Mammary epithelial cell (primary cell): Measurements from ENCODE around the gene NANP.

Source experiments
- EZH2 ChIP-seq: IDR thresholded peaks from 2 replicates; pipeline ENCODE4 v1.6.1; 2012; ENCODE audit warnings: low read length, inconsistent platforms, borderline replicate concordance
- TF ChIP-seq, protein P1 (sequence below), 2 donors: IDR thresholded peaks in 1 of 2; conservative IDR thresholded peaks in 1 of 2; 2 replicates each; pipeline ENCODE4 v1.5.1; 2011 to 2012; ENCODE audit warnings: inconsistent platforms in 2 of 2, low read length in 2 of 2, mild to moderate bottlenecking in 2 of 2, control low read depth in 1 of 2, low read depth in 1 of 2; ENCODE audit not compliant: insufficient read depth in 1 of 2; ENCODE audit errors: extremely low read depth in 1 of 2

DNA sequence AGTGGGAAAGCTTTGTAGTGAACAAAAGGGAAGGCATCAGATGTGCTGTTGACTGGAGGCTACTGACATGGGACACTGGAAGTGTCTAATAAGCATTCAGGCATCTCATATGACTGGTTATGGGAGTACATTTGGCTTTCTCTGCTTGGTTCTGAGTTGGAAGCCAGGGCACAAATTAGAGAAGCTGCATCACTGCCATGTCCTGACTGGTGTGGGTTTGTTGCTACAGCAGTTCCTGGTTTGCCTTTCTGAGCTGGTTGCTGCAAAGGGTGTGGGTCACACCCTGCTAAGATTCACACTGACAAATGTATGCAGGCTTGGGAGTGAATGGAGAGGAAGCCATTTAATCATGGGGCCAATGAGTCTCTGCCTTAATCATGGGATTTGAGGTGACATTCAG is 36.2 kb upstream of the NANP start:
- TF ChIP-seq, protein P1, sequence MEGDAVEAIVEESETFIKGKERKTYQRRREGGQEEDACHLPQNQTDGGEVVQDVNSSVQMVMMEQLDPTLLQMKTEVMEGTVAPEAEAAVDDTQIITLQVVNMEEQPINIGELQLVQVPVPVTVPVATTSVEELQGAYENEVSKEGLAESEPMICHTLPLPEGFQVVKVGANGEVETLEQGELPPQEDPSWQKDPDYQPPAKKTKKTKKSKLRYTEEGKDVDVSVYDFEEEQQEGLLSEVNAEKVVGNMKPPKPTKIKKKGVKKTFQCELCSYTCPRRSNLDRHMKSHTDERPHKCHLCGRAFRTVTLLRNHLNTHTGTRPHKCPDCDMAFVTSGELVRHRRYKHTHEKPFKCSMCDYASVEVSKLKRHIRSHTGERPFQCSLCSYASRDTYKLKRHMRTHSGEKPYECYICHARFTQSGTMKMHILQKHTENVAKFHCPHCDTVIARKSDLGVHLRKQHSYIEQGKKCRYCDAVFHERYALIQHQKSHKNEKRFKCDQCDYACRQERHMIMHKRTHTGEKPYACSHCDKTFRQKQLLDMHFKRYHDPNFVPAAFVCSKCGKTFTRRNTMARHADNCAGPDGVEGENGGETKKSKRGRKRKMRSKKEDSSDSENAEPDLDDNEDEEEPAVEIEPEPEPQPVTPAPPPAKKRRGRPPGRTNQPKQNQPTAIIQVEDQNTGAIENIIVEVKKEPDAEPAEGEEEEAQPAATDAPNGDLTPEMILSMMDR (conservative IDR thresholded peaks at IDR 0.05 in 1 of 2, IDR thresholded peaks at IDR 0.05 in 1 of 2; ENCODE audit: extremely low read depth in 1 of 2, insufficient read depth in 1 of 2, low read depth in 1 of 2, low read length in 2 of 2) = no peak
- TF ChIP-seq EZH2 = no peak
